Activated CD4-positive, alpha-beta T cell treated with anti-CD3 and anti-CD28 coated beads for 36 hours (primary cell): ENCODE measurements around the gene DPP4. TPM values are rescaled to one million over a fixed set of nuclear protein-coding genes. Genes with fewer than 3 reads are reported as not detected.
A peak's percentile ranks its signal among the peaks of the same experiment; 100 is the strongest.

ENCODE experiments used
- ATAC-seq: fragments of 200-7000 bp; cut with Tn5 transposase; one replicate; pipeline ENCODE4 v1.10.0; 2021; ENCODE audit warnings: mild to moderate bottlenecking, moderate library complexity
- CTCF ChIA-PET: fragments of 350-600 bp; sonication (Branson Sonifier 250); formaldehyde crosslinking; loops from one replicate; lab custom pipeline; 2021; ENCODE audit warnings: antibody characterized with exemption; lab: Charles Lee
- POLR2A ChIA-PET: fragments of 350-600 bp; sonication (Branson Sonifier 250); formaldehyde crosslinking; loops from one replicate; lab custom pipeline; 2021; ENCODE audit warnings: antibody characterized with exemption, inconsistent platforms; lab: Charles Lee
- DNase-seq: peaks from one replicate; pipeline ENCODE4 v3.0.0-alpha.2; 2020
- H3K27ac Mint-ChIP-seq: one replicate; pipeline ENCODE4 v1.8.0; 2021; ENCODE audit warnings: mixed read lengths
- H3K27me3 Mint-ChIP-seq: one replicate; pipeline ENCODE4 v1.8.0; 2021; ENCODE audit warnings: mixed read lengths
- H3K36me3 Mint-ChIP-seq: one replicate; pipeline ENCODE4 v1.8.0; 2021; ENCODE audit warnings: low read depth, mixed read lengths
- H3K4me1 Mint-ChIP-seq: one replicate; pipeline ENCODE4 v1.8.0; 2021; ENCODE audit warnings: mixed read lengths
- H3K4me3 Mint-ChIP-seq: one replicate; pipeline ENCODE4 v1.8.0; 2021; ENCODE audit warnings: mild to moderate bottlenecking, moderate library complexity, mixed read lengths
- H3K9me3 Mint-ChIP-seq: one replicate; pipeline ENCODE4 v1.8.0; 2021; ENCODE audit warnings: low read depth, mixed read lengths
- intact Hi-C, 2 experiments: fragments of 100-400 bp; cut with DNase I in 1 of 2; cut with micrococcal nuclease in 1 of 2; formaldehyde crosslinking; loops; one replicate each; pipeline versions ENCODE4 v1.14.2 to v1.15.1; 2022 to 2024; cut with DNase I, micrococcal nuclease
- total RNA-seq, 2 experiments: library from RNA; stranded (reverse); gene quantifications; one replicate each; pipeline ENCODE4 v1.2.3, GENCODE V29; 2021

Gene DPP4
- total RNA-seq, 2 experiments from 2014 or later, result 15.9 to 22.4 TPM

- Mint-ChIP-seq H3K4me1 (peaks cover 39% of the 10 kb centered on the region), H3K36me3 (peaks cover 19% of the 10 kb centered on the region), H3K9me3 (peaks cover 2% of the 10 kb centered on the region), H3K27ac (no peak overlapping the region), H3K27me3 (no peaks in the 10 kb centered on the region), H3K4me3 (no peak overlapping the region)
- ChIA-PET CTCF (interaction anchor here (0.6 to 2.2 kb wide), 2 partner anchors 8 to 109 kb away, joined by 3 to 8 read pairs; no protein-coding TSS in a partner anchor), POLR2A (no interaction called here)
- intact Hi-C loops, result no loop called here
- DNase-seq (no peak), ATAC-seq (no peak)
Measured at GRCh38 chr2:162016080-162016479, 57.9 kb downstream of the DPP4 start.

GRCh38 chr2:162014751-162015150 is 59.3 kb downstream of the DPP4 start:
- Mint-ChIP-seq H3K4me1 (peaks cover 50% of the 10 kb centered on the region), H3K27me3 (no peaks in the 10 kb centered on the region), H3K27ac (peak overlapping the region; percentile 55), H3K9me3 (peaks cover 2% of the 10 kb centered on the region), H3K36me3 (peaks cover 17% of the 10 kb centered on the region), H3K4me3 (no peak overlapping the region)
- ChIA-PET POLR2A (no interaction called here), CTCF (interaction anchor here (1.5 to 2.2 kb wide), 3 partner anchors 9 to 22 kb away, joined by 3 to 8 read pairs (median 4); no protein-coding TSS in a partner anchor)
- ATAC-seq (no peak), DNase-seq (no peak)
- intact Hi-C loops, result loop anchor here (5.0 kb wide), 3 partner anchors 58 to 303 kb away; partner anchors contain the start of genes DPP4 (in 2 of the 2) and IFIH1 (in 1 of the 2)

- intact Hi-C loops, result loop anchor here (2.0 to 5.0 kb wide), 4 partner anchors 45 to 304 kb away; partner anchors contain the start of genes DPP4 (in 2 of the 2) and IFIH1 (in 1 of the 2)
- peaks cover 56% of the 10 kb centered on the region for H3K4me1 Mint-ChIP-seq
- ATAC-seq (peak; percentile 27), DNase-seq (no peak)
- CTCF ChIA-PET, result interaction anchor here (1.4 to 2.2 kb wide), 6 partner anchors 10 to 108 kb away, joined by 3 to 8 read pairs (median 4); partner anchors contain the start of gene DPP4
- H3K4me3 Mint-ChIP-seq, result peak overlapping the region; percentile 47
- POLR2A ChIA-PET, result no interaction called here
- peaks cover 2% of the 10 kb centered on the region for H3K9me3 Mint-ChIP-seq
- H3K36me3 Mint-ChIP-seq, result peaks cover 13% of the 10 kb centered on the region
- H3K27me3 Mint-ChIP-seq, result no peaks in the 10 kb centered on the region
- H3K27ac Mint-ChIP-seq, result peak overlapping the region; percentile 95
Measured at GRCh38 chr2:162013514-162014475, 60.2 kb downstream of the DPP4 start.

- ATAC-seq (peak; percentile 21), DNase-seq (no peak)
- H3K27me3 Mint-ChIP-seq, result no peaks in the 10 kb centered on the region
- intact Hi-C loops, result loop anchor here (2.0 to 5.0 kb wide), 4 partner anchors 46 to 305 kb away; partner anchors contain the start of genes DPP4 (in 2 of the 2) and IFIH1 (in 1 of the 2)
- peaks cover 60% of the 10 kb centered on the region for H3K4me1 Mint-ChIP-seq
- peak overlapping the region; percentile 75 for H3K27ac Mint-ChIP-seq
- POLR2A ChIA-PET, result no interaction called here
- peak overlapping the region; percentile 15 for H3K4me3 Mint-ChIP-seq
- peaks cover 2% of the 10 kb centered on the region for H3K9me3 Mint-ChIP-seq
- CTCF ChIA-PET, result interaction anchor here (1.4 to 2.2 kb wide), 4 partner anchors 18 to 112 kb away, joined by 3 to 8 read pairs (median 4); partner anchors contain the start of gene DPP4
- peaks cover 8% of the 10 kb centered on the region for H3K36me3 Mint-ChIP-seq
Measured at GRCh38 chr2:162012565-162013058, 61.4 kb downstream of the DPP4 start.

- ATAC-seq (peak; percentile 81), DNase-seq (no peak)
- intact Hi-C loops, result loop anchor here (2.0 to 5.0 kb wide), 4 partner anchors 47 to 305 kb away; partner anchors contain the start of genes DPP4 (in 2 of the 2) and IFIH1 (in 1 of the 2)
- Mint-ChIP-seq H3K9me3 (peaks cover 2% of the 10 kb centered on the region), H3K4me3 (no peak overlapping the region), H3K27ac (peak overlapping the region; percentile 75), H3K27me3 (no peaks in the 10 kb centered on the region), H3K36me3 (peaks cover 10% of the 10 kb centered on the region), H3K4me1 (peaks cover 60% of the 10 kb centered on the region)
- POLR2A ChIA-PET, result no interaction called here
- CTCF ChIA-PET, result interaction anchor here (0.9 to 2.2 kb wide), 5 partner anchors 18 to 113 kb away, joined by 3 to 8 read pairs (median 3); partner anchors contain the start of gene DPP4
Measured at GRCh38 chr2:162011706-162012564, 62.1 kb downstream of the DPP4 start.

- ATAC-seq, result no peak
- peaks cover 2% of the 10 kb centered on the region for H3K9me3 Mint-ChIP-seq
- peaks cover 8% of the 10 kb centered on the region for H3K36me3 Mint-ChIP-seq
- CTCF ChIA-PET, result no interaction called here
- intact Hi-C loops, result loop anchor here in 1 of 2 experiments (5.0 kb wide), 1 partner anchor 293 kb away; no protein-coding TSS in a partner anchor
- H3K4me3 Mint-ChIP-seq, result no peak overlapping the region
- DNase-seq, result no peak
- no peaks in the 10 kb centered on the region for H3K27me3 Mint-ChIP-seq
- POLR2A ChIA-PET, result no interaction called here
- peaks cover 53% of the 10 kb centered on the region for H3K4me1 Mint-ChIP-seq
- no peak overlapping the region for H3K27ac Mint-ChIP-seq
Measured at GRCh38 chr2:162009543-162009942, 64.5 kb downstream of the DPP4 start.

GRCh38 chr2:162007447-162008040 is 66.5 kb downstream of the DPP4 start:
- intact Hi-C loops, result loop anchor here (1.0 to 5.0 kb wide), 3 partner anchors 116 to 295 kb away; no protein-coding TSS in a partner anchor
- ATAC-seq, result no peak
- no peak overlapping the region for H3K4me3 Mint-ChIP-seq
- peaks cover 11% of the 10 kb centered on the region for H3K36me3 Mint-ChIP-seq
- no peaks in the 10 kb centered on the region for H3K27me3 Mint-ChIP-seq
- no peak overlapping the region for H3K27ac Mint-ChIP-seq
- H3K4me1 Mint-ChIP-seq, result peaks cover 43% of the 10 kb centered on the region
- no peak for DNase-seq
- POLR2A ChIA-PET, result no interaction called here
- H3K9me3 Mint-ChIP-seq, result no peaks in the 10 kb centered on the region
- CTCF ChIA-PET, result interaction anchor here (0.6 to 4.2 kb wide), 14 partner anchors 9 to 427 kb away, joined by 3 to 22 read pairs (median 4); partner anchors contain the start of gene DPP4

- Mint-ChIP-seq H3K4me1 (peaks cover 31% of the 10 kb centered on the region), H3K27me3 (no peaks in the 10 kb centered on the region), H3K36me3 (peaks cover 14% of the 10 kb centered on the region), H3K27ac (no peak overlapping the region), H3K9me3 (no peaks in the 10 kb centered on the region), H3K4me3 (no peak overlapping the region)
- DNase-seq (no peak), ATAC-seq (no peak)
- intact Hi-C loops, result loop anchor here in 1 of 2 experiments (5.0 kb wide), 1 partner anchor 296 kb away; no protein-coding TSS in a partner anchor
- ChIA-PET POLR2A (no interaction called here), CTCF (interaction anchor here (1.1 to 4.2 kb wide), 3 partner anchors 11 to 119 kb away, joined by 3 to 22 read pairs (median 21); no protein-coding TSS in a partner anchor)
Measured at GRCh38 chr2:162006337-162006736, 67.7 kb downstream of the DPP4 start.

- no peak overlapping the region for H3K4me3 Mint-ChIP-seq
- no peaks in the 10 kb centered on the region for H3K9me3 Mint-ChIP-seq
- peaks cover 20% of the 10 kb centered on the region for H3K36me3 Mint-ChIP-seq
- ChIA-PET CTCF (interaction anchor here (0.7 to 1.0 kb wide), 2 partner anchors 11 to 42 kb away, joined by 3 to 4 read pairs; no protein-coding TSS in a partner anchor), POLR2A (no interaction called here)
- DNase-seq (no peak), ATAC-seq (no peak)
- no peaks in the 10 kb centered on the region for H3K27me3 Mint-ChIP-seq
- H3K27ac Mint-ChIP-seq, result no peak overlapping the region
- peaks cover 14% of the 10 kb centered on the region for H3K4me1 Mint-ChIP-seq
- intact Hi-C loops, result no loop called here
Measured at GRCh38 chr2:162004031-162004430, 70.0 kb downstream of the DPP4 start.

GRCh38 chr2:162002623-162003235 is 71.3 kb downstream of the DPP4 start:
- ChIA-PET POLR2A (no interaction called here), CTCF (no interaction called here)
- H3K4me3 Mint-ChIP-seq, result no peak overlapping the region
- H3K27ac Mint-ChIP-seq, result no peak overlapping the region
- H3K9me3 Mint-ChIP-seq, result no peaks in the 10 kb centered on the region
- no peaks in the 10 kb centered on the region for H3K27me3 Mint-ChIP-seq
- intact Hi-C loops, result no loop called here
- ATAC-seq (no peak), DNase-seq (no peak)
- peaks cover 20% of the 10 kb centered on the region for H3K36me3 Mint-ChIP-seq
- H3K4me1 Mint-ChIP-seq, result peaks cover 14% of the 10 kb centered on the region
